Nephron progenitor cell (in vitro differentiated cells): Measurements from ENCODE around the gene ZNRF3.

Experiments
- DNase-seq: peaks from one replicate; pipeline ENCODE4 v3.0.0; 2021
- H3K27ac Mint-ChIP-seq: 2 replicates; pipeline ENCODE4 v1.8.0; 2021; ENCODE audit warnings: mild to moderate bottlenecking, moderate library complexity, mixed read lengths
- H3K27me3 Mint-ChIP-seq: 2 replicates; pipeline ENCODE4 v1.8.0; 2021; ENCODE audit warnings: mild to moderate bottlenecking, low read depth, mixed read lengths; ENCODE audit not compliant: poor library complexity
- H3K36me3 Mint-ChIP-seq: 2 replicates; pipeline ENCODE4 v1.8.0; 2021; ENCODE audit warnings: low read depth, mixed read lengths
- H3K4me1 Mint-ChIP-seq: 2 replicates; pipeline ENCODE4 v1.8.0; 2021; ENCODE audit warnings: mixed read lengths
- H3K4me3 Mint-ChIP-seq: 2 replicates; pipeline ENCODE4 v1.8.0; 2021; ENCODE audit warnings: mild to moderate bottlenecking, moderate library complexity, mixed read lengths
- H3K9me3 Mint-ChIP-seq: 2 replicates; pipeline ENCODE4 v1.8.0; 2021; ENCODE audit warnings: mild to moderate bottlenecking, moderate library complexity, mixed read lengths
- CTCF ChIP-seq: fragments of 200-600 bp; sonication (generic); IDR thresholded peaks from 2 replicates; pipeline ENCODE4 v1.5.0; 2021; ENCODE audit warnings: antibody characterized with exemption

Gene ZNRF3

GRCh38 chr22:29016067-29016938, 132.9 kb downstream of the ZNRF3 start:
- H3K9me3 Mint-ChIP-seq, result peaks cover 23% of the 10 kb centered on the region
- peak overlapping the region; percentile 40 for H3K27ac Mint-ChIP-seq
- H3K4me3 Mint-ChIP-seq, result no peak overlapping the region
- TF ChIP-seq CTCF, result no peak
- no peak for DNase-seq
- H3K27me3 Mint-ChIP-seq, result peaks cover 6% of the 10 kb centered on the region
- peaks cover 61% of the 10 kb centered on the region for H3K4me1 Mint-ChIP-seq
- peaks cover 36% of the 10 kb centered on the region for H3K36me3 Mint-ChIP-seq

GRCh38 chr22:29018293-29019189, 135.2 kb downstream of the ZNRF3 start:
- no peak for DNase-seq
- H3K27ac Mint-ChIP-seq, result peak overlapping the region; percentile 1
- peaks cover 60% of the 10 kb centered on the region for H3K4me1 Mint-ChIP-seq
- peaks cover 42% of the 10 kb centered on the region for H3K36me3 Mint-ChIP-seq
- peaks cover 6% of the 10 kb centered on the region for H3K27me3 Mint-ChIP-seq
- H3K4me3 Mint-ChIP-seq, result no peak overlapping the region
- peaks cover 23% of the 10 kb centered on the region for H3K9me3 Mint-ChIP-seq
- TF ChIP-seq CTCF, result no peak

GRCh38 chr22:29022101-29022817, 138.9 kb downstream of the ZNRF3 start:
- no peak for DNase-seq
- H3K27me3 Mint-ChIP-seq, result peaks cover 6% of the 10 kb centered on the region
- peaks cover 45% of the 10 kb centered on the region for H3K4me1 Mint-ChIP-seq
- no peak overlapping the region for H3K4me3 Mint-ChIP-seq
- peak overlapping the region; percentile 40 for H3K27ac Mint-ChIP-seq
- peaks cover 23% of the 10 kb centered on the region for H3K9me3 Mint-ChIP-seq
- TF ChIP-seq CTCF, result no peak
- peaks cover 42% of the 10 kb centered on the region for H3K36me3 Mint-ChIP-seq

- DNase-seq, result no peak
- TF ChIP-seq CTCF, result no peak
- H3K4me1 Mint-ChIP-seq, result peaks cover 44% of the 10 kb centered on the region
- peaks cover 18% of the 10 kb centered on the region for H3K9me3 Mint-ChIP-seq
- peaks cover 6% of the 10 kb centered on the region for H3K27me3 Mint-ChIP-seq
- peaks cover 35% of the 10 kb centered on the region for H3K36me3 Mint-ChIP-seq
- no peak overlapping the region for H3K4me3 Mint-ChIP-seq
- H3K27ac Mint-ChIP-seq, result peak overlapping the region; percentile 47
These were observed 139.9 kb downstream of the ZNRF3 start for GRCh38 chr22:29023172-29023796.

- H3K27me3 Mint-ChIP-seq, result peaks cover 4% of the 10 kb centered on the region
- no peak for TF ChIP-seq CTCF
- no peaks in the 10 kb centered on the region for H3K9me3 Mint-ChIP-seq
- H3K4me1 Mint-ChIP-seq, result peaks cover 76% of the 10 kb centered on the region
- no peak overlapping the region for H3K27ac Mint-ChIP-seq
- no peak overlapping the region for H3K4me3 Mint-ChIP-seq
- DNase-seq, result no peak
- H3K36me3 Mint-ChIP-seq, result peaks cover 15% of the 10 kb centered on the region
These were observed 143.2 kb downstream of the ZNRF3 start for GRCh38 chr22:29026579-29026978.
